NK-92 (cell line): Measurements from ENCODE around the gene ZNF646.

ENCODE experiments used
- DNase-seq: peaks from one replicate; lab custom pipeline; 2025; ENCODE audit not compliant: unreplicated experiment; lab: John Stamatoyannopoulos, UW

Gene ZNF646

GRCh38 chr16:31106509-31107464 is 32.6 kb downstream of the ZNF646 start:
- DNase-seq = no peak

DNA sequence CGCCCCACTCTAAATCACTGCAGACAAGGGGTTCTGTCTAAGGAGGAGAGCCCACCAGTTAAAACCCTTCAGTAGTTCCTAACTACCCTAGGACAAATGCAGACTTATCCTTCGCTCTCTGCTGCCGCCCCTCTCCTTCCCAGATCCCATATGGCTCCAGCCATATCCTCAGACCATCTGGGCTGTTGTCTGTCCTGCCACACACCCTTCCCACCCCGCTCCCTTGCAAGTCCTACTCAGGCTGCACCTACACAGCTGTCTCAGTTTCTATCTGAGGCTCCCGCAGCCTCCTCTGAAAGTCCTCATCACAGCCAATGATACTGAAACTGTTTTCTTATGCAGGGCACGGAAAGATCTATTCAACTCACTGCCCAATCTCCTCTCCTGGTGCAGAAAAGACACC is 33.2 kb downstream of the ZNF646 start:
- no peak for DNase-seq

GRCh38 chr16:31108035-31108793 is 34.0 kb downstream of the ZNF646 start, which contains the start of gene BCKDK:
BCKDK (plus strand) TSS chr16:31108386; CDS start chr16:31109224, 838 bp downstream.
- no peak for DNase-seq

- no peak for DNase-seq
Observed at GRCh38 chr16:31108794-31109558, 34.8 kb downstream of the ZNF646 start.

GRCh38 chr16:31109622-31110021 is 35.4 kb downstream of the ZNF646 start:
- no peak for DNase-seq

GRCh38 chr16:31110106-31111034 is 36.1 kb downstream of the ZNF646 start:
- no peak for DNase-seq

GRCh38 chr16:31111881-31112466 is 37.8 kb downstream of the ZNF646 start:
- DNase-seq = no peak

DNA sequence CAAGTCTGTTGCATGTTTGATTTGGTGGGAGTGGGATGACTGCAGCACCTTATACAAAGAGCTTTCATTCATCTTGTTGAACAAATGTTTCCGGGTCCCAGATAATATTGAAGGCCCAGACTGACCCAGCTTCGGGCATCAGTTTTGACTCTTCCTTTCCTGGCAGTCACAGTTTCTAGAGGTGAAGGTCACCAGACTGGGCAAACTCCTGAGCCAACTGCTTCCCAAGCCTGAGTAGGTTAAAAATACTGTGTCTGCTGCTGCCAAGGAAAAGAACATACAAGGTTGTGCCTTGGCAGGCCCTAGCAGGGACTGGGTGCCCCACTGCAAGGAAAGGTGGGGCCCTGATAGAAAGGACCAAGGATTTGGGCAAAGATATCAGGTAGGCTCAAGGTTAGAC is 38.5 kb downstream of the ZNF646 start:
- DNase-seq = no peak

DNA sequence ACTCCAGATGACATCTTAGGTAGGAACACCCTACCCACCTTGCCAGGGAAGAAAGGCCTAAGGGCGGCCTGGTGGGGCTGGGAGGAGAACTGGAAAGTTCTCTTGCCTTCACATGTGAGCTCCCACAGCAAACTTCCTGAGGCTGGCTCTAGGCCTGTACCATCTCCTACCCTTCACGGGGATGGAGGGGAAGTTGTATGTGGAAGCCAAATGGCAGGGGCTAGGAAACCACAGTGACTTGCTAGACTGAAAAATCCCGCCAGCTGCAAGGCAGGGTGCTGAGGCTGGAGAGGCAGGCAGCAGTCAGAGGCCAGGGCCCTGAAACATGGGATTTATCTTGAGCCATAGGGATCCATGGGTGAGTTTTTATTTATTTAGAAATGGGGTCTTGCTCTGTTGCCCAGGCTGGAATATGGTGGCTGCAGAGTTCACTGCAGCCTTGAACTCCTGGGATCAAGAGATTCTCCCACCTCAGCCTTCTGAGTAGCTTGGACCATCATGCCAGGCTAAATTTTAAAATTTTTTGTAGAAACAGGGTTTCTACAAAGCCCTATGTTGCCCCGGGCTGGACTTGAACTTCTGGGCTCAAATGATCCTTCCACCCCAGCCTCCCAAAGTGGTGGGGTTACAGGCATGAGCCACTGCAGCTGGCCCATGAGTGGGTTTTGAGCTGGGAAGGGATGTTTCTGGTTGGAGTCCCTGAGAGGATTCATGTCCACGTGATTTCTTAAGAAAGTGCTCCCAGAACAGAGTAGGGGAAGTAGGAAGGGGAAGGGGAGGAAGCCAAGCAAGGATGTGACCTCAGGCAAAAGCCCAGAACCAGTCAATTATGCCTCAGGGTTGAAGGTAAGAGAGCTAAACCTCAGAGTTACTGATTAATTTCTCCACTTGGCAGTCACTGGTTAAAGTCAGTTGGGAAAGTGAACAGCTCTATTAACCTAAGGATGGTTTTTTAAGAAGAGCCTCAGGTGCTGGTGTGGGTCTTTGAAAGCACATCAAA is 39.2 kb downstream of the ZNF646 start:
- no peak for DNase-seq

- no peak for DNase-seq
Observed at GRCh38 chr16:31114468-31114867, 40.2 kb downstream of the ZNF646 start.

DNA sequence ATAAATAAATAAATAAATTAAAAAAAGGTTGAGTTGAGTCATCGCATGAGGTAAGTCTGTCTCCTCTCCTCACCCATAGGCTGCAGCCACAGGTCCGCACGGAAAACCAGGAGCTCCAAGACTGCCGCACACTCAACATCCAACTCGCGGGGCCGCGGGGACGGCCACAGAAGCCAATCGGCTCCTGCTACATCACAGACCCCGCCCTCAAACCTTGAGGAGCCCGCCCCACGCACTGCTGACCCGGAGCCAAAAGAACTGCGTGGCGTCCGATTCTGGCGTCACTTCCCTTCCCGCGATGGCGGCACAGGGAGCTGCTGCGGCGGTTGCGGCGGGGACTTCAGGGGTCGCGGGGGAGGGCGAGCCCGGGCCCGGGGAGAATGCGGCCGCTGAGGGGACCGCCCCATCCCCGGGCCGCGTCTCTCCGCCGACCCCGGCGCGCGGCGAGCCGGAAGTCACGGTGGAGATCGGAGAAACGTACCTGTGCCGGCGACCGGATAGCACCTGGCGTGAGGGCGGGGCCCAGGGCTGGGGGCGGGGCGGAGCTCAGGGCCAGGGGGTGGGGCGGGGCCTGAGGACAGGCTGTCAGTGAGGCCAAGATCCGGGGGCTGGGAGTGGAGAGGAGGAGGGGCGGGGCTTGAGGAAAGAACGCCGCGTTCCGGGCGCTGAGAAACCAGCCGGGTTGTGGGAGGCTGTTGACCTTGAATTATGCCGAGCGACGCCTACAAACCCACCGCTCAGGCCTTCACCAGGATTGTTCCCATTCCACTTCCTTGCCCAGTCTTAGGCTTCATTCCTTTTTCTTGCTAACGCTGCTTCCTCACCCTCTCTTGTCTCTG is 43.4 kb downstream of the ZNF646 start, which contains the start of gene KAT8:
Gene KAT8 (plus strand): TSS at position 281 of the 839 bp plus-strand sequence. CDS start 18 bp downstream, at position 299.
- DNase-seq = peak; percentile 81

- DNase-seq = no peak
Observed at GRCh38 chr16:31118223-31119155, 44.3 kb downstream of the ZNF646 start.

- no peak for DNase-seq
Observed at GRCh38 chr16:31120129-31120528, 45.9 kb downstream of the ZNF646 start.

- no peak for DNase-seq
Observed at GRCh38 chr16:31125844-31126243, 51.6 kb downstream of the ZNF646 start.

DNA sequence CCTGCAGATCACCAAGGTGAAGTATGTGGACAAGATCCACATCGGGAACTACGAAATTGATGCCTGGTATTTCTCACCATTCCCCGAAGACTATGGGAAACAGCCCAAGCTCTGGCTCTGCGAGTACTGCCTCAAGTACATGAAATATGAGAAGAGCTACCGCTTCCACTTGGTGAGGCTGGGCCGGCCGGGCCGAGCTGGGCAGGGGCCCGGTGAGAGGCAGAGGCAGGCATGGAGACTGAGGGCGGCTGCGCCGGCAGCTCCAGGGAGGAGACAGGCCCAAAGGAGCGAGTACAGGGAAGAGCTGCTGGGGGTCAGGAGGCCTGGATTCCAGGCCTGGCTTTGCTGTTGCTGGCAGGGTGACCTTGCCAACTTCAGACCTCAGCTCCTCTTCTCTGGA is 53.0 kb downstream of the ZNF646 start:
- no peak for DNase-seq
